ENCODE results near the gene KCNT2. TPM values are rescaled to one million over a fixed set of nuclear protein-coding genes. Genes with fewer than 3 reads are reported as not detected.
A peak's percentile ranks its signal among the peaks of the same experiment; 100 is the strongest.
"Not testable (repeated sequence)": the region's sequence is repeated elsewhere in the genome, so short reads cannot be mapped to it uniquely, and the experiment has no call there.

KCNT2 gene
- total RNA-seq, 1 donor from 2014 or later: under 0.01 TPM

DNA sequence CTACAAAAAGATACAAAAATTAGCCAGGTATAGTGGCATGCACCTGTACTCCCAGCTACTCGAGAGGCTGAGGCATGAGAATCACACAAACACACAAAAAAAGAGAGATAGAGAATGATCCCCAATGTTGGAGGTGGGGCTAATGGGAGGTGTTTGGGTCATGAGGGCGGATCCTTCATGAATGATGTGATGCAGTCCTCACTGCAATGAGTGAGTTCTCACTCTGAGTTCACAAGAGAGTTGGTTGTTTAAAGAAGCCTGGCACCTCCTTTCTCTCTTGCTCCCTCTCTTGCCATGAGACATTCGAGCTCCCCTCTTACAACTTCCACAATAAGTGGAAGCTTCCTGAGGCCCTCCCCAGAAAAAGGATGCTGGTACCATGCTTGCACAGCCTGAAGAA lies 17.3 kb downstream of the KCNT2 start:
- DNase-seq (ENCODE audit: low read depth in 2 of 2): no peak

DNA sequence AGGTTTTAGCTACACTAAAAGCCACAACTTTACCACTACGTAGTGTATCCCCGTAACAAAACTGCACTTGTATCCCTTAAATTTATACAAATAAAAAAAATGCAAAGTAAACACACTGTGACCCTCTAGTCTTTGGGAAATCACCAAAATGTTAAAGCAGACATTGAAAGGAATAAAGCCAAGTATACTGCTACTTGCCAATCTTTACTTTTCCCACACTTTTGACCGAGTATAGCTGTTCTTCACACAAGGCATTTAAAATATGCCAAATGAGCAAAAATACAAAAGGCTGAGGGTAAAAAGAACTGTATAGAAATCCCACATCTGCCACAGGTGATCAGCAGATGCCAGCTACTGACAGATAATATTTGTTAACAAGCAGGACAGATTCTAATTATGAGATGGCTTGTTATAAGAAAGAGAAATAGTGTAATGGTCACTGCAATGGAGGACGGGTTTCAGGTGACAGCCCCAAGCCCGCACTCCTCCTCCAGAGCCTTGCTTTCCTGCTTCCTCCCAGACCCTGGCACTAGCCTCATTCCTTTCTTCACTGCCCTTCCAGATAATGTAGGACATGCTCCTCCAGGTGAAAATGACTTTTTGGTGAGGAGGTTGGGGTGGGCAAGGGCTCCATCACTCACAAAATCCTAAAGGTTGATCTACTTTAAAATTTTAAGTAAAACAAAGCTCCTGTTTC lies 18.1 kb downstream of the KCNT2 start:
- no peak for DNase-seq (ENCODE audit: low read depth in 2 of 2)

DNA sequence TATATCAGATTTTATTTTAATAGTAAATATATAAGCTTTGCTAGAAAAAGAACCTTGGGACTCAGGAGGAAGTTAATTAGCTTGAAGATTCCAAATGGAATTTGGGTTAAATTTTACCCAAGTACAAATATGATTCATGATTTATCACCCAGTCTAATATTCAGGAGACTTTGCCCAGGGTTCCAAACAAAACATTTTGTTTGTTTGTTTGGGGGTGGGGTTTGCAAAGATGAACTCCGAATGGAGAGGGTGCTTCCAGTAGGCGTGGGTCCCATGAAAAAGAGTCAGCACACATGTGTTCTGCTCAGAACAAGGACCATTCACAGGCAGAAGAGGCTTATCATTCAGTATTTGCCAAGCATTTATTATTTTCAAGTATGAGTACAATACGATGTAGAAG lies 23.5 kb downstream of the KCNT2 start:
- DNase-seq (ENCODE audit: low read depth in 2 of 2): no peak

DNA sequence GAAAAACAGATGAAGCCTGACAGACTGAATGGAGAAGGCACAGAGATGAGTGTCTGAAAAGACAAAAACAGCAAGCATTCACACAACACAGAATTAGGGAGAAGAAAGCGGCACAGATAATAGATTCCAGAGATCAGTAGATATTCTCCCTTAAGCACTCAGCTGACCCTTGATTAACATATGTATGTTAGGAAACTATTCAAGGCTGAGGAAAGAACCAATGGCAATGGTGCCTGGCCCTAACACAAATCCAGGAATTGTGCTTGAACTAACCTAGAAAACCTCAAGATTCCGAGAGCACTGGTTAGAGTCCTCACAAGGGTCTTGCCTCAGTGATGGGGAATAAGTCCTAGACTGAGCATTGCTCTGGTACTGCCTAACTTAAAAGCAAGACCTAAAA lies 30.9 kb downstream of the KCNT2 start:
- DNase-seq (ENCODE audit: low read depth in 2 of 2): no peak

DNA sequence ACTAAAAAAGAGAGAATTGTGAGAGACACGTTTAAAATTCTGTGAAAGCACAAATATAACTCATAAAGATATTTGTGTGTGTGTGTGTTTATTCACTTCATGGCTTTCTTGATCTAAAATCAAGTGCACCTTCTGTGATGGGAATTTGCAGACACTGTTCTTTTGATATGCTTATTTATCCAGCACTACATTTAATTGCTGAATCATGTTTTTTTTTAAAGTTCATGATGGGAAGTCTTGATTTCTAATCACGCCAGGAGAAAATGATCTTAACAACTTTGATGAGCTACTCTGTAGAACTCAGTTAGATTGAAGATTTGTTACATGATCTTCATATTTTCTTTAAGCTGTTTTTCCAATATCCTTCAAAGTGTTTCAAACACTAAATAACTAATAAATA lies 35.0 kb downstream of the KCNT2 start:
- no peak for DNase-seq (ENCODE audit: low read depth in 2 of 2)

DNA sequence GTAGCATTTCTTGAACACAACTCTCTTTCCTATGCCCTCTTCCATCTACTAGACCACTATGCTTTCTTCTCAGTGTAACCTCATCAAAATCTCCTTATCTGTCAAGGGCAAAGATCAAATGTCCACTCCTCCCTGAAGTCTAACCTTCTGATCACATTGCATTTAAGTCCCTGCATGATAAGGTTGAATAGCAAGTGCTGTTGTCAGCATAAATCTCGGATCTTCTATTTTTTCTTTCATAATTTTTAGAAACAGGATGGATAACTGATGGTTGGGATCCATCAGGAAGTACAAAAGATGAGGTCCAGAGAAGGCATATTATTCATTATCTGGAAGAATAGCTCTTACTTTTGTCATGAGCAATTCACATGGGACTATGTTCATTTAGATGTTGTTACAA lies 41.0 kb downstream of the KCNT2 start:
- DNase-seq (ENCODE audit: low read depth in 2 of 2): no peak

DNA sequence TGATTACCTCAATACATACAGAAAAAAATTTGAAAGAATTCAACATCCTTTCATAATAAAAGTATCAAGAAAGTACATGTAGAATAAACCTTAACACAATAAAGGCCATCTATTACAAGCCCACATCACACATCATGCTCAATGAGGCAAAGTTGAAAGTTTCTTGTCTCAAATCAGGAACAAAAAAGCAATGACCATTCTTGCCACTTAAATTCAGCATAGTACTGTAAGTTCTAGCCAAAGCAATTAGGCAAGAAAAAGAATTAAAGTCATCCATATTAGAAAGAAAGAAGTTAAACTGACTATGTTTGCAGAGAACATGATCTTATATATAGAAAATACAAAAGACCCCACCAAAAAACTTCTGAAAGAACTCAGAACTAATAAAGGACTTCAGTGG lies 44.5 kb downstream of the KCNT2 start:
- no peak for DNase-seq (ENCODE audit: low read depth in 2 of 2)

DNA sequence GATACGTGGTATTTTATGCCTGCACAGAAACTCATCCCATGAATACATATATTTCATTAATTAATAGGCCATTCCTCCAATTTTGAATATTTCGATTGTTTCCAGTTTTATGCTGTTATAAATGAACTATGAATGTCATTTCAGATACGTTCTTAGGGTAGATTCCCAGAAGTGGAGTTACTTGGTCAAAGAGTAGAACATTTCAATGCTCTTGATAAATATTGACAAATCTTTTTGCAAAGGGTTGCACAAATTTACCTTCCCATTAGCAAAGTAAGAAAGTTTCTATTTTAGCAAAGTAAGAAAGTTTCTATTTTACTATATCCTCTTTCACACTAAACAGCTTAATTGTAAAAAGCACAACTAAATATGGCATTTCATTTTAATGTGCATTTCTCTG lies 48.9 kb downstream of the KCNT2 start:
- no peak for DNase-seq (ENCODE audit: low read depth in 2 of 2)

DNA sequence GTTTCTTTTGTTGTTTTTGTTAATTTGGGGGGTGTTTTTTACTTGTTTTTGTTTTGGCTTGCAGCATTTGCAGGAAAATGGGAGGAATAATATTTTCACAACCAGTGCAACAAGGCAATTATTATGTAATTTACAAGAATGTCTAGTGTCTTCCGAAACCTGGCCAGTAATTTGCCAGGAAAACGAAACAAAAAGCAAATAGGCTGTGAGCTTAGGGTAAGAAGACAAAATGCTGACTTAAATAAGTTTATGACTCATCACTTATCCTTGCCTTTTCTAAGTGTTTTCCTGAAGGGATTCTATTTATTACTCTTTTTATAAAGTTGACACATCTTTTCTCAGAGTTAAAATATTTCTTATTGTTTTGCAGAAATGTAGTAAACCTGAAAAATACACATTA lies 49.8 kb downstream of the KCNT2 start:
- peak; percentile 15 to 20 for DNase-seq (ENCODE audit: low read depth in 2 of 2)

DNA sequence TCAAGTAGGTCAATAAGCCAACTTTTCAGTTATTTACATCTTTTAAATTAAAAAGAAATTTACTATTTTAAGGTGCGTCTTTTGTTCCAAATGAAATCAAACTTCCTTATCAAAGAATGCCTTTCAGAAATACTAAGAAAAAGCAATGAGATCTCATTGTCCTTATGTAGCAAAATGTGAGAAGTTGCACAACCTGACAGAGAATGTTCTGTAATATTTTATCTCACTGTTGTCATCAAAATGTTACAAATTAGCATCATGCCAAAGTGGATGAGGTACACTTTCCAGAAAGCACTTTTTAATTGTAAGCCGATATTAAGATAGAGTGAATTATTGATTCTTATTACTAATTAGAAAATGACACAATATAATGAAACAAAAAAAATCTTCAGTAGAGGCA lies 50.4 kb downstream of the KCNT2 start:
- DNase-seq (ENCODE audit: low read depth in 2 of 2): no peak

DNA sequence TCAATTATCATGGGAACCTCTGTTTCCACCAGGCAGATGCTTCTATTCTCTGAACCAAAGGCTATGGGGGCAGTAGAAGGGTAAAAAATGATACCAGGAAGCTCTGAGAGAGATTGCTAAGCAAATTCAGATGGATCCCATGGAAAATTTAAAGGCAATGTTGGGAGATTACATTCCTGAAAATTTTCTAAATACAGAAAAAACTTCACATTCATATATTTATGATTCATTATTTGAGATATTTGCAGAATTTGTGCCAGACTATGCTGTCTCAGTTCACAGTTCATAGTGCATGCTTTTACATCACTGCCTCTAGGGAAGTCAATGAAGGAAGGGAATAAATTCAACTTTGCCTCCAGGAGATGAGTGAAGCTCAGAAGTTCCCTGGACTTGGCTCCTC lies 57.5 kb downstream of the KCNT2 start:
- DNase-seq (ENCODE audit: low read depth in 2 of 2): no peak

DNA sequence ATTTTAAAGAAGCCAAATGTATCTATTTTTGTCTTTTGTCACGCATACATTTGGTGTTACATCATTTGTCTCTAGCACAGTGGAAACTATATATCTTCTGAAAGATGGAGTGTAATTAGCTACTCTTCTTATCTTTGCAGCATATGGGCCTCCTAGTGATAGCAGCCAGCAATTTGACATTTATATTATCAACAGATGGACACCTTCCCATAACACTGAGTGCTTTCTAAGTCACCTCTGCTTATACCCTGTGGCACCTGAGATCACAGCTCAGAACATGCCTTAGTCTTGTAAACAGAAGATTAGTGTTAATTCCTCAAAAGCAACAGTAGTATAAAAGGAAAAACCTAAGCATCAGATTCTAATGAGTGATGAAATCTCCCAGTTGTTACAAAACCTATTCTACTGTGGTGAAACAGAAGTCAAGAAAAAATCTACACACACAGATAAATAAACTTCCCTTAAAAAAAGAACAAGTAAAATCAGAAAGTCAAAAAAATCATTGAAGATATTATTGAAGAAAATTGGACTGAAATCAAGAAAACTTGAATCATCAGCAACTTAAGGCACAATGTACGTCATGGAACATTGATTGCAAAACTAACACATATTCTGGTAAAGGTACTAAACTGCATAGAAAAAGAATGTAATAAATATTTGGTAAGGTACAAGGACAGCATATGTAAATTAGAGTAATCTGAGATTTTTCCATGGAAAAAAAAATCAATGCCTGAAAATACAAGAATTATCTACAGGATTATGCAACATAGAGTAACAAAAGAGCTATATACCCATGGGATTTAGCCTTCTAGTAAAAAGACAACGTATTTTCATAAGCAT lies 61.7 kb downstream of the KCNT2 start:
- no peak for DNase-seq (ENCODE audit: low read depth in 2 of 2)

DNA sequence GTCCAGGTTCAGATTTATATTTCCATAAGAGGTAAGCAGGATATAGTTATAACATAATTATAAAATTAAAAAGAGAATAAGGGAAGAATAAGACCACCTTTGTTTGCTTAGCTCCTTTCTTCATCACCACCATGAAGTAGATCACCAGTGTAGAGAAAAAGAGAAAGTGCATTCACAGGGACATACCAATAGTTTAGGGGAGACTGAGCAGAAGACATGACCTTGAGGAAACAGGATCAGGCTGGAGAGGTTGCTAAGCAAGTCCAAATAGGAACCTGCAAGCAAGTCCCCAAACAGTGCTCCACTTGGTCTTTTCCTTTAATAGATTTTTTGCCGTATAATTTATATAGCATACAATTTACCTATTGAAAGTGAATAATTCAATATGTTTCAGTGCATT lies 63.0 kb downstream of the KCNT2 start:
- no peak for DNase-seq (ENCODE audit: low read depth in 2 of 2)

DNA sequence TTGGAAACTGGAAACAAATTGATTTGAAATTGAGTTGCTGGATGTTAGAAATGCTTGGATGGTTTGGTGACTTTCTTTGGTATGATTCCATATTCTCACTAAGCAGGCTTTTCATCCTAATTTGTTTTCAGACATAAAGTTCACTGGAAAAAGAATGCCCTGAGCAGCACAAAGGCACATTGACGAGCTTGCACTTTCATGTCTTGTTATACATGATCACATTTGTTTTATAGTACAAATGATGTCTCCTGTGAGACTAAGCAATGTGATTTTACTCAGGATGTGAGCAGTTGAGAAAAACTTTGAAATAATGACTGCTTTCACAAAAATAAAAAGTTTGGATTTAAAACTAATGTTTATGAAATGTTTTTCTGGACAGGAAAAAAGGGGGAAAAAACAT lies 63.6 kb downstream of the KCNT2 start:
- DNase-seq (ENCODE audit: low read depth in 2 of 2): no peak

DNA sequence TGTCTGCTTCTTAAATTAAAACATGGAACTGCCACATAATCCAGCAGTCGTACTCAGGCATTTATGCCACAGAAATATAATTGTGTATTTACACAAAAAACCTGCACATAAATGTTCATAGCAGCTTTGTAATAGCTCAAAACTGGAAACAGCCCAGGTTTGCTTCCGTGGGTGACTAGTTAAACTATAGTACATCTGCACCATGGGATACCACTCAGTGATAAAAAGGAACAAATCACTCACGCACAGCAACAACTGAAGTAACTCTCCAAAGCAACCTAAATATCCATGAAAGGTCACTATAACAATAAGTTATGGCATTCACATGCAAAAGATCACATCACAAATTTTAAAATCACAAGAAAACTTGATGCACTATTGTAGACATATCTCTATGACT lies 64.4 kb downstream of the KCNT2 start:
- DNase-seq (ENCODE audit: low read depth in 2 of 2): no peak

DNA sequence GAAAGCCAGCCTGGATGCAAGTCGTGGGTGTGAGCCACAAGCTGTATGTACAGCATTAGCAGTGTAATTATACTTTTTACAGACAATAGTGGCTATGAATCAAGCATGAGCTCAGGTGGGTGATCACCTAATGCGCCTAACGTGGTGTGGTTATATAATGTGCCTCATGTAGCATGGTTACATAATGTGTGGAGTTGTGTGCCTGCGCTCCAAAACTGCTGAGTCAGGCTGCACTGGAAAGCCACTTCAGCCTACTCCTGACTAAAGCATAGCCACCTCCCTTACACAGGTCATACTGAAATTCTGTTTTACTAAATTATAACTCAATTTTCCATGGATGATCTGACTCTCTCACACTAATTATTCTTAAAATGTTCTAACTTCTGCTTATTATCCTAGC lies 69.8 kb downstream of the KCNT2 start:
- no peak for DNase-seq (ENCODE audit: low read depth in 2 of 2)

DNA sequence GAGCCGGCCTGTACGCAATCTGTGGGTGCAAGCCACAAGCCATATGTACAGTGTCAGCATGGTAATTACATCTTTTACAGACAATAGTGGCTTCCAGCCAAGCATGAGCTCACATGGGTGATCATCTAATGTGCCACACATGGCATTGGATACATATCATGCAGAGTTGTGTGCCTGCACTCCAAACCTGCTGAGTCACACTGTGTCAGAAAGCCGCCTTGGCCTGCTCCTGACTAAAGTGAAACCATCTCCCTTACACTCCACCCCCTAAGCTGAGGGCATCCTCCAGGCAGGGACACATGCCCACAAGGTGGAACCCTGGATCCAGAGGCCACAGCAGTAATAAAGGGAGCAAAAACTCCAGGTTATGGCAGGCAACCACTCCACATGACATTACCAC lies 72.5 kb downstream of the KCNT2 start:
- no peak for DNase-seq (ENCODE audit: low read depth in 2 of 2)

DNA sequence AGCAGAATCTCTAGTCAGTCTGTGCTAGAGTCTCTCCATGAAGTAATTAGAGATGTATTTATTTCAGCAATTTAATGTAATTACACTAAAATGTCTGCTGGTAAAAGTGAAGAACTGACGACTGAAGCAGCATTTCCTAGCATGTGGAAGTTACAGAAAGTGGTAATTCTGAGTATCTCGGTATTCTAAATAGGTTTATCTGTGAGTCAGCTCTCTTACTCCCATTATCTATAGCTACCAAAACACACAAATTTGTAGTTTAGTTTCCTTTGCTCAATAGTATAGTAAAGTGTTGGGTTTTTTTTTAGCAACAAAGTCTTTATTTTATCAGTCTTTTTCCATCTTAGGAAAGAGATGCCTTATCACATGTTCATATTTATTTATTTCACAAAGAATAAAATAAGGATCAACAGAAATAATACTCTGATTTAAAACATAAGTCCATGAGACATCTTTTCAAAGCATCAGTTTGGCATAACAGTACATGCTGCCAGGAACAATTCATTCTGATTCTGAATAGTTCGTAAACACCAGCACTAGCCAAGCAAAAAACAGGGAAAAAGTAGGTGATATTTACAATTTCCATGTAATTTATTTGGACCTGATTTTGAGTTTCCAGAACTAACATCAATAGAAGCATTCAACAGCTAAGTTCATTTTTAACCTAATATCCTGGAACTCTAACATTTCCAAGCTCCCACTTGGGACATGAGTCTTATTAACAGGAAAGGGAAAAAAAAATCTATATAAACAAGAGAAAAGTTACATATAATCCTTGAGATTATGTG lies 76.3 kb downstream of the KCNT2 start:
- no peak for DNase-seq (ENCODE audit: low read depth in 2 of 2)

DNA sequence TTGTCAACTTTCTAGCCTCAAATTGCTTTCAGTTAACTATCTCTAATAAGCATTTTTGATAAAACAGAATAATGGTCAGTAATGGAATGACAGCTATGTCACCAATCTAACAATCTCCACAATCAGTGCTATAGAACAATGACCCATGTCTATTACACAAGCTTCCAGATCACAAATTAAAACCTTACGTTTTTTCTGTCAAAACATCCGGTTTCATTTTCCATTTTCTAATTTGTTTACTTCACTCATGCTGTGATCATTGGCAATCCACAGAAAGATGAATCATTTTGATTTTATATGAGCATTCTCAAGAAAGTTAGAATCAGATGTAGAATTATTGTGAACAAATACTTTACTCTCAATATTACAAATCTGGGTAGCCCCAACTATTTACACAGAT lies 80.3 kb downstream of the KCNT2 start:
- no peak for DNase-seq (ENCODE audit: low read depth in 2 of 2)

DNA sequence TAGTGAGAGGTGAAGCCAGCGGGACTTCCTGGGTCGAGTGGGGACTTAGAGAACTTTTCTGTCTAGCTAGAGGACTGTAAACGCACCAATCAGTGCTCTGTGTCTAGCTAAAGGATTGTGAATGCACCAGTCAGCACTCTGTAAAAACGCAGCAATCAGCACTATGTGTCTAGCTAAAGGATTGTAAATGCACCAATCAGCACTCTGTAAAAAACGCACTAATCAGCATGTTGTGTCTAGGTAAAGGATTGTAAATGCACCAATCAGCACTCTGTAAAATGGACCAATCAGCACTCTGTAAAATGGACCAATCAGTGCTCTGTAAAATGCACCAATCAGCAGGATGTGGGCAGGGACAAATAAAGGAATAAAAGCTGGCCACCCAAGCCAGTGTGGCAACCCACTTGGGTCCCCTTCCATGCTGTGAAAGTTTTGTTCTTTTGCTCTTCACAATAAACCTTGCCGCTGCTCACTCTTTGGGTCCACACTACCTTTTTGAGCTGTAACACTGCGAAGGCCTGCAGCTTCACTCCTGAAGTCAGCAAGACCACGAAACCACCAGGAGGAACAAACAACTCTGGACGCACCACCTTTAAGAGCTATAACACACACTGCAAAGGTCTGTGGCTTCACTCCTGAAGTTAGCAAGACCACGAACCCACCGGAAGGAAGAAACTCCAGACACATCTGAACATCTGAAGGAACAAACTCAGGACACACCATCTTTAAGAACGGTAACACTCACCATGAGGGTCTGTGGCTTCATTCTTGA lies 85.5 kb downstream of the KCNT2 start:
- DNase-seq (ENCODE audit: low read depth in 2 of 2): not testable (repeated sequence)

DNA sequence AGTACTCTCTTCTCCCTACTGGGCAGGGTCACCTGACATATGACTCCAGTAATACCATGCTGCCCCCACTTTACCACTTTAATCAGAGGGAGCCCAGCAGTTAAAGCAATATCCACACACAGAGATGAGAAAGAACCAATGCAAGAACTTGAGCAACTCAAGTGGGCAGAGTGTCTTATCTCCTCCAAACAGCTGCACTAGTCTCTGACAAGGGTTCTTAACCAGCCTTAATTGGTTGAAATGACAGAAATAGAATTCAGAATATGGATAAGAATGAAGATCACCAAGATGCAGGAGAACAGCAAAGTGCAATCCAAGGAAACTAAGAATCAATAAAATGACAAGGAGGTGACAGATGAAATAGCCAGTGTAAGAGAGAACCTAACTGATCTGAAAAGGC lies 91.0 kb downstream of the KCNT2 start:
- DNase-seq (ENCODE audit: low read depth in 2 of 2): no peak

DNA sequence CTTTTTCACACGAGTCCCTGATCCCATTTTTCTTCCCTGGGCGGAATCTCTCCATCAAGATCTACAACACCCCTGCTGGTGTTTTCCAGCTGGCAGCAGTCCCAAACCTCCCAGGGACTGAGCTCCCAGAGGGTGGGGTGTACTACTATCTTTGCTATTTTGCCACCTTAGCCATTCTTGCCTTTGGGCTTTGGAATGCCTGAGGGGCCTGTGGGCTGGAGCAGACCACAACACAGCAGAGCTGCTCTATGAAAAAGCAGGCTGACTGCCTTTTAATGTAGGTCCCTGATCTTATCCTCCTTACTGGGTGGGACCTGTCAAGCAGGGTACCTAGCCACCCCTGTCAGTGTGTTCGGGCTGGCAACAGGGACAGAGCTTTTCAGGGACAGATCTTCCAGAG lies 91.9 kb downstream of the KCNT2 start:
- DNase-seq (ENCODE audit: low read depth in 2 of 2): no peak

Data from dermis microvascular lymphatic vessel endothelial cell (primary cell).